GM19455 (cell line): ENCODE measurements around the gene PCNP.
"Not testable (repeated sequence)": the region's sequence is repeated elsewhere in the genome, so short reads cannot be mapped to it uniquely, and the experiment has no call there.

Experiments
- ATAC-seq: cut with Tn5 transposase; IDR thresholded peaks from one replicate; pipeline ENCODE4 v1.9.1; 2021; ENCODE audit not compliant: unreplicated experiment

Gene PCNP

GRCh38 chr3:101631098-101631796, 57.3 kb downstream of the PCNP start:
- ATAC-seq = no peak

- ATAC-seq = not testable (repeated sequence)
Observed at GRCh38 chr3:101631959-101632358, 58.0 kb downstream of the PCNP start.

DNA sequence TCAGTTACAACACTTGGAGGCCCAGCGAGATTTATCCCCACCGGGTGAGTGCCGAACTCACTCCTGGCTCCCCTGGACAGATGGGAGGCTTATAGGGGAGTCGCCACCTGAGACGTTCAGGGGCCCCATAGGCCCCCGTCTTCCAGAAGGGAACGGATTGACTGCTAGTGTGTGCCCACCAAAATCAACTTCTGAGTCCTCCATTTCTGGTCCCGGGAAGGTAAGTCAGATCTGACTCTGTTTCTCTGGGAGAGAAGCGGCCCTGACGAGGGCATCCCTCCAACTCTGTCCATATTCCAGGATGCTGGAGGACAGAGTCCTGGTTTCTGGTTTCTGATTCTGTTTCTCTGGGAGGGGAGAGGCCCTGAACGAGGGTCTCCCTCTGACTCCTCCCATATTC, 58.6 kb downstream of the PCNP start:
- no peak for ATAC-seq

DNA sequence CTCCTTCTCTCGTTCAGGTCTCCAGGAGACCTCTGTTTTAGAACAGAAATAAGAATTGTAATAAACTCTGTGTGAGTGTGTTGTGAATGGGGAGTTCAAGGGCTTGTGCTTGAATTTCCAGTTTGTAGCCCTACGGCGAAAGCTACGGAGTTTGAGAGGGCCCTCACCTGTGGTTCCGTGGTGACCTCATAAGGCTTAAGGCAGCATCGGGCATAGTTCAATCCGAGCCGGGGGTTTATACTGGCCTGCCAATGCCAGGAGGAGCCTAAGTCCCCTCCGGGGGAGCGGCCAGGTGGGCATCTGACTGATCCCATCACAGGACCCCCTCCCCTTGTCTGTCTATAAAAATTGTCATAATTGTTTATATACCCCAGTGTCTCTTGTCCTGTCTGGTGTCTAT, 59.2 kb downstream of the PCNP start:
- ATAC-seq = no peak

DNA sequence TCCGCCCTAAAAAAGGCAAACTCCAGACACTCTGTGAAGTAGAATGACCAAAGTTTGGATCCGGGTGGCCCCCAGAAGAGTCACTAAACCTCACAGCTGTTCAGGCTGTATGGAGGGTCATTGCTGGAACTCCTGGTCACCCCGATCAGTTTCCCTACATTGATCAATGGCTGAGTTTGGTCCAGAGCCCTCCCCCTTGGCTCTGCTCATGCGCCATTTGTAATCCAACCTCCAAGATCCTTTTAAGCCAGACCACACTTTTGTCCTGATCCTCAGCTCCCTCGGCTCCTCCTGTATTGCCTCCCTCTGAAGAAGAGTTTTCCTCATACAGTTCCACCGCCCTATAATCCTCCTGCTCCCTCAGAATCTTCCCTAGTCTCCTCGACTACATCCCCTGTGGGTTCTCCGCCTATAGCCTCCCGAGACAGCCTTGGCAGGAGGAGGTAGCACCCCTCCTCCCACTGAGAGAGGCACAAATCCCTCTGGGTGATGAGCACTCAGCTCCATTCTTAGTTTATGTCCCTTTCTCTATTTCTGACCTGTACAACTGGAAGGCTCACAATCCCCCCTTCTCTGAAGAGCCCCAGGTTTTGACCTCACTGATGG, 60.7 kb downstream of the PCNP start:
- no peak for ATAC-seq

GRCh38 chr3:101635345-101635744, 61.4 kb downstream of the PCNP start:
- ATAC-seq = no peak

DNA sequence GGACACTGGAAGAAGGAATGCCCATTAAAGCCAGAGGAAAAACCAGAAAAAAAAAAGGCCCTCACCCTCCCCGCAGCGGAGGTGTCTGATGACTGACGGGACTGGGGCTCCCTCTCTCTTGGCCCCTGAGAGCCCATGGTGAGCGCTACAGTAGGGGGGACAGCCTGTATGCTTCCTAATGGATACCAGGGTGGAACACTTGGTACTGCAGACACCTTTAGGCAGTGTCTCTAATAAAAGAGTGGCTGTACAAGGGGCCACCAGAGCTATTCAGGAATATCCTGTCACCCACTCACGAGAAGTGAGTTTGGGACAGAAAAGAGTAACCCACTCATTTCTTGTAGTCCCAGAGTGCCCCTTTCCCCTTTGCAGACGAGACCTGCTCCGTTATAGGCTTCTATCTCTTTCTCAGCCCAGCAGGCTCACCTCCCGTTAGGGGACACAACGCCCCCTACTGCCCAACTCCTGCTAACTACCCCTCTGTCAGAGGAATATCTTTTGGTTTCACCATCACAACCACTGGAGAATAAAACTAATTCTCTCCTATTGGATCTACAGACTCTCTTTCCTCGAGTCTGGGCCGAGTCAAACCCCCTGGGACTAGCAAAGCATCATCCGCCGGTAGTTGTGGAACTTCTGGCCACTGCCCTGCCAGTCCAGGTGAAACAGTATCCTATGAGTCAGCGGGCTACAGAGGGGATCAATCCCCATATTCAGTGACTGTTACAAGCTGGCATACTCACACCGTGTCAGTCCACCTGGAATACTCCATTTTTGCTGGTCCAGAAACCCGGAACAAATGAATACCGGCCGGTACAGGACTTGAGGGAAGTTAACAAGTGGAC, 62.2 kb downstream of the PCNP start:
- peak; percentile 93 for ATAC-seq

DNA sequence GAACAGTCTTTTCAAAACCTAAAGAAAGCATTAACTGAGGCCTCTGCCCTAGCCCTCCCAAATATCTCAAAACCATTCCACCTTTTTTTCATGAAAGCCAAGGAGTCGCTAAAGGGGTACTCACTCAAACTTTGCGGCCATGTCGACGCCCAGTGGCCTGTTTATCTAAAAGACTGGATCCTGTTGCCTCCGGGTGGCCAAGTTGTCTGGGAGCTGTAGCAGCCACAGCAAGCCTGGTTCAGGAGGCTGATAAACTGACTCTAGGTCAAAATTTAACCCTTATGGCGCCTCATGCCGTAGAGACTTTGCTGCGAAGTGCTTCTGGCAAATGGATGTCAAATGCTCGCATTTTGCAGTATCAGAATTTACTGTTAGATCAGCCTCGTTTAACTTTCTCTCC, 63.5 kb downstream of the PCNP start:
- no peak for ATAC-seq

DNA sequence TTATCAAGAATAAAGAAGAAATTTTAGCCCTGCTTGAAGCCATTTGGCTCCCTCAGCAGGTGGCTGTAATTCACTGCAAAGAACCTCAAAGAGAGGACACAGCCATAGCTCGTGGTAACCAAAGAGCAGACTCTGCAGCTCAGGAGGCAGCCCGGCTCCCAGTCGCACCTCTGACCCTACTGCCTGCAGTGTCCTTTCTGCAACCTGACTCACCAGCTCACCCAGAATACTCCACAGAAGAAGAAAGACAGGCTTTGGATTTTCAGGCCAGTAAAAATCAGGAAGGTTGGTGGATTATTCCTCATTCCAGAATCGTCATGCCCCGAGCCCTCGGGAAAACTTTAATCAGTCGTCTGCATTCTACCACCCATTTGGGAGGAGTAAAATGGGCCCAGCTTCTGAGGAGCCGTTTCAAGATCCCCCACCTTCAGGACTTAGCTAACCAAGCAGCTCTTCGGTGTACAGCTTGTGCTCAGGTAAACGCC, 64.3 kb downstream of the PCNP start:
- ATAC-seq = no peak

- ATAC-seq = no peak
Observed at GRCh38 chr3:101639280-101639963, 65.4 kb downstream of the PCNP start.

DNA sequence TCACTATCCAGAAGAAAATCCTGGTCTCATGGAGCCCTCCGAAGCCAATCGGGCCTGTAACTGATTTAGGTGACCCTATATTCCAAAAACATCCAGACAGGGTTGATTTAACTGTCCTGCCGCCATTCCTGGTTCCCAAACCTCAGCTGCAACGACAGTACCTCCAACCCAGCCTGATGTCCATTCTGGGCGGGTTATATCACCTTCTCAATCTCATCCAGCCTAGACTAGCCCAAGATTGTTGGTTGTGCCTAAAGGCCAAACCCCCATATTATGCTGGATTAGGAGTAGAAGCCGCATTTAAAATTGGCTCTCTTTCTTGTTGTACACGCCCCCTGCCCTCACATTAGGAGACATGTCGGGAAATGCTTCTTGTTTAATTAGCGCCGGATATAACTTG, 66.3 kb downstream of the PCNP start:
- no peak for ATAC-seq

- ATAC-seq = not testable (repeated sequence)
Observed at GRCh38 chr3:101641397-101642115, 67.6 kb downstream of the PCNP start.

DNA sequence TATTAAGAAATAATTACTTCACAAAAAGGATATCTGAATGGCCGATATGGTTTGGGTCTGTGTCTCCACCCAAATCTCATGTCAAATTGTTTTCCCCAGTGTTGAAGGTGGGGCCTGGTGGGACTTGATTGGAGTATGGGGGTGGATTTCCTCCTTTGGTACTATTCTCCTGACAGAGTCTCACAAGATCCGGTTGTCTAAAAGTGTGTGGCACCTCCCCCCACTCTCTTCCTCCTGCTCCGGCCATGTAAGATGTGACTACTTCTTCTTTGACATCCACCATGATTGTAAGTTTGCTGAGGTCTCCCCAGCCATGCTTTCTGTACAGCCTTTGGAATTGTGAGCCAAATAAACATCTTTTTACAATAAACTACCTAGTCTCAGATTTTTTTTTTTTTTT, 68.5 kb downstream of the PCNP start:
- ATAC-seq = no peak

DNA sequence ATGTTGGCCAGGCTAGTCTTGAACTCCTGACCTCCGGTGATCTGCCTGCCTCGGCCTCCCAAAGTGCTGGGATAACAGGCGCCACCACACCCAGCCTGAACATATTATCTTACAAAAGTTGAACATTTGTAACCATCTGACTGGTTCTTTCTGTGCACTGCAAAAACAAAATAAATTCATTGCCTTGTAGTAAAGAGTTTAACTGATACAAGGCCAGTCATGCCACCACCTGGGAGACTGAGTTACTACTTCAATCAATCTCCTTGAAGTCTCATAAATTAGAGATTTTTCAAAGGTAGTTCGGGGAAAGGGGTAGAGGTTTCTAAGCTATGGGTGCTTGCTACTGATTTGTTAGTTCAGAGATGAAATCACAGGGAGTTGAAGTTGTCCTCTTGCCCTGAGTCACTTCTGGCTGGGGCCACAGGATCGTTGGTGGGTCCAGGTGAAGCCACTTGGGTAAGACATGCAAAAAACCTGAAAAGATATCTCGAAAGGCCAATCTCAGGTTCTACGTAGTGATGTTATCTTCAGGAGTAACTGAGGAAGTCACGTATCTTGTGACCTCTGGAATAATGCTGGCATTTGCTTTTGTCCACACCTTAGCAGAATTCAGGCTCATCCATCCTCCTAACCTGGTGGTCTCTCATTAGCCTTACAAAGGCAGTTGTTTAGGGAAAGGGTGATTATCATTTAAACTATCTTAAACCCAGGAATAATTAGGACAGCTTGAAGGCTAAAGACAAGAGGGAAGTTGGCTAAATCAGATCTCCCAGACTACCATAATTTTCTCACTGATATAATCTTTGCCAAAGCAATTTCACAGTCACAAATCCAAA, 69.2 kb downstream of the PCNP start:
- ATAC-seq = no peak
